Measurements from ENCODE around the gene SH3GL2.

SH3GL2 gene

GRCh38 chr9:17793713-17794622 lies 215.1 kb downstream of the SH3GL2 start:
- ChIA-PET CTCF (interaction anchor here (0.6 to 1.2 kb wide), 6 partner anchors 9 to 1652 kb away, joined by 3 to 7 read pairs (median 4); partner anchors contain the start of gene SAXO1), POLR2A (ENCODE audit: low non-redundant PET) (no interaction called here)
- TF ChIP-seq, protein P1, sequence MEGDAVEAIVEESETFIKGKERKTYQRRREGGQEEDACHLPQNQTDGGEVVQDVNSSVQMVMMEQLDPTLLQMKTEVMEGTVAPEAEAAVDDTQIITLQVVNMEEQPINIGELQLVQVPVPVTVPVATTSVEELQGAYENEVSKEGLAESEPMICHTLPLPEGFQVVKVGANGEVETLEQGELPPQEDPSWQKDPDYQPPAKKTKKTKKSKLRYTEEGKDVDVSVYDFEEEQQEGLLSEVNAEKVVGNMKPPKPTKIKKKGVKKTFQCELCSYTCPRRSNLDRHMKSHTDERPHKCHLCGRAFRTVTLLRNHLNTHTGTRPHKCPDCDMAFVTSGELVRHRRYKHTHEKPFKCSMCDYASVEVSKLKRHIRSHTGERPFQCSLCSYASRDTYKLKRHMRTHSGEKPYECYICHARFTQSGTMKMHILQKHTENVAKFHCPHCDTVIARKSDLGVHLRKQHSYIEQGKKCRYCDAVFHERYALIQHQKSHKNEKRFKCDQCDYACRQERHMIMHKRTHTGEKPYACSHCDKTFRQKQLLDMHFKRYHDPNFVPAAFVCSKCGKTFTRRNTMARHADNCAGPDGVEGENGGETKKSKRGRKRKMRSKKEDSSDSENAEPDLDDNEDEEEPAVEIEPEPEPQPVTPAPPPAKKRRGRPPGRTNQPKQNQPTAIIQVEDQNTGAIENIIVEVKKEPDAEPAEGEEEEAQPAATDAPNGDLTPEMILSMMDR (conservative IDR thresholded peaks at IDR 0.05; ENCODE audit: low read depth) = no peak
- H3K27ac ChIP-seq = no peak overlapping the region
- DNase-seq (ENCODE audit: low spot score) = no peak

DNA sequence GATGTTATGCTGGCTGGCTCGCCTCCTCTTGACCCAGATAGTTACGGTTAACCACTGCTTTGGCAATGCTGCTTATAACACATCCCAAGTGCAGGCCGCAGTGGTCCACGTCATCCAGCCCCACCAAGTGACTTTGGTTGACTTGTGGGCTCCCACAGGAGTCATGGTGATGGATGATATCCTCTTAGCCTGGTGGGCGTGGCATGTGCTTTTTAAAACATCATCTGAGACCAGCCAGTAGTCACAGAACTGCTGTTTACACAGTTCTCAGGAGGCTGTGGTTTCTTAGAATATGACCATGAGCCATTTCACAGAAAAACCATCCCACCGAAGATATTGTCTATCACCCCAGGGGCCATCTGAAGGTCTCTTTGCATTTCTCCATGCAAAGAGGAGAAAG lies 216.9 kb downstream of the SH3GL2 start:
- no peak overlapping the region for H3K27ac ChIP-seq
- TF ChIP-seq, protein P1 (conservative IDR thresholded peaks at IDR 0.05; ENCODE audit: low read depth) = no peak
- CTCF ChIA-PET = no interaction called here
- DNase-seq (ENCODE audit: low spot score) = no peak
- POLR2A ChIA-PET (ENCODE audit: low non-redundant PET) = no interaction called here

GRCh38 chr9:17799369-17799768 lies 220.5 kb downstream of the SH3GL2 start:
- no peak for DNase-seq (ENCODE audit: low spot score)
- CTCF ChIA-PET = interaction anchor here (0.7 kb wide), 1 partner anchor 16 kb away, joined by 3 read pairs; no protein-coding TSS in a partner anchor

GRCh38 chr9:17800418-17800817 lies 221.6 kb downstream of the SH3GL2 start:
- TF ChIP-seq, protein P1 (conservative IDR thresholded peaks at IDR 0.05; ENCODE audit: low read depth) = no peak
- H3K27ac ChIP-seq = no peak overlapping the region
- POLR2A ChIA-PET (ENCODE audit: low non-redundant PET) = no interaction called here
- DNase-seq (ENCODE audit: low spot score) = no peak
- CTCF ChIA-PET = interaction anchor here (1.1 to 1.3 kb wide), 2 partner anchors 10 to 282 kb away, joined by 4 to 6 read pairs; no protein-coding TSS in a partner anchor

More at GRCh38 chr9:17799369-17799768, 220.5 kb downstream of the SH3GL2 start:
- TF ChIP-seq, protein P1 (conservative IDR thresholded peaks at IDR 0.05; ENCODE audit: low read depth) = no peak
- H3K27ac ChIP-seq = no peak overlapping the region
- POLR2A ChIA-PET (ENCODE audit: low non-redundant PET) = no interaction called here

DNA sequence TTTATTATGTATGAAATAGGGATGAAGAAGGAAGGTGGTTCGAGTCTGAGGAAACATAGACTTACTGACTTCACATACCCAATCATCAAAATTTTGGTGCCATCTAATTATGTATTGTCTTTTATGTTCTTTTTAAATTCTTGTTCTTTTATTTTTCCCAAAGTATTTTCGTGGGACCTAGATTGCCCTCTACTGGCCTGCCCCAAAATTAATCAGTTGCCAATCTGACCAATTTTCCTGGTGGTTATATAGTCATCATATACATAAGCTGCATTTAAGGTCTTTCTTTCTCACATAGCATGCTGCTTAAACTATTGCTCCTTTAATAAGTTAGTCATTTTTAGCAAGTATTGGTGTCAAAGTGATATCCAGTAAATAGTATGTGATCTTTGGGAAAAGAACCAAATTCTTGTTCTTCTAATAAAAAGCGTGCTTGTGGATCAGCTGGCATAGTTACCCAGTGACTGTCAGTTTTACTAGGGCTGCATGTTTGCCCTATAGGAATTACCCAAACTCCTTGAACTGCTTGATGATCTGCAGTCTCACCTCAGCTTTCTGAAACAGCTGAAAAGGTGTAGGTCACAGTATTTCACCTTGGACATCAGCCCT lies 223.5 kb downstream of the SH3GL2 start:
- peak; percentile 9 for DNase-seq (ENCODE audit: low spot score)
- ChIA-PET POLR2A (ENCODE audit: low non-redundant PET) (no interaction called here), CTCF (interaction anchor here (0.5 to 1.3 kb wide), 6 partner anchors 8 to 741 kb away, joined by 3 to 6 read pairs (median 4); no protein-coding TSS in a partner anchor)
- no peak overlapping the region for H3K27ac ChIP-seq
- TF ChIP-seq, protein P1 (conservative IDR thresholded peaks at IDR 0.05; ENCODE audit: low read depth) = peak; percentile 66

- POLR2A ChIA-PET (ENCODE audit: low non-redundant PET) = no interaction called here
- CTCF ChIA-PET = no interaction called here
- DNase-seq (ENCODE audit: low spot score) = no peak
These were observed 228.9 kb downstream of the SH3GL2 start for GRCh38 chr9:17807613-17808282.

More at GRCh38 chr9:17807613-17808282, 228.9 kb downstream of the SH3GL2 start:
- H3K27ac ChIP-seq = no peak overlapping the region
- TF ChIP-seq, protein P1 (conservative IDR thresholded peaks at IDR 0.05; ENCODE audit: low read depth) = no peak
